Activated CD4-positive, alpha-beta T cell treated with anti-CD3 and anti-CD28 coated beads, Interleukin-2, amount 50 U/mL, for 1 hour (primary cell): ENCODE measurements around the gene FAM107B.
"Not testable (repeated sequence)": the region's sequence is repeated elsewhere in the genome, so short reads cannot be mapped to it uniquely, and the experiment has no call there.

Experiments
- DNase-seq: peaks from one replicate; pipeline ENCODE4 v3.0.0-alpha.2; 2020

FAM107B gene

DNA sequence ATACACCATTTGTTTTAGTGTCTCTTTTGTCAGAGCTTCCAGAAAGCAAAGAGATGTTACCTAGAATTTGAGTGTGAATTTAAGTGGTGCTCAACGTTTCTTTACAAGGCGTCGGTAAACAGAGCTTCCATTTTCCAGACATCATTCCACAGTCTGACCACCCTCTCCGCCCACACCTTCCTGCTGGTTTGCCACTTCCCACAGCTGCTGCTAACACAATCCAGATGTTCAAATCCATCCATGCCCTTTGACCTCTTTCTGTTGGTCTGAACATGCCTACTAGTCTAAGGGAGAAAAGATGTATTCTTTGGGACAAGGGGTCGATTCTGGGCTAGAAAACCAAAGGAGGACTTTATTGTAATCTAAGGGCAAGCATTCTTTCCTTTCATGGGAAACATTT, 86.1 kb downstream of the FAM107B start:
- no peak for DNase-seq

DNA sequence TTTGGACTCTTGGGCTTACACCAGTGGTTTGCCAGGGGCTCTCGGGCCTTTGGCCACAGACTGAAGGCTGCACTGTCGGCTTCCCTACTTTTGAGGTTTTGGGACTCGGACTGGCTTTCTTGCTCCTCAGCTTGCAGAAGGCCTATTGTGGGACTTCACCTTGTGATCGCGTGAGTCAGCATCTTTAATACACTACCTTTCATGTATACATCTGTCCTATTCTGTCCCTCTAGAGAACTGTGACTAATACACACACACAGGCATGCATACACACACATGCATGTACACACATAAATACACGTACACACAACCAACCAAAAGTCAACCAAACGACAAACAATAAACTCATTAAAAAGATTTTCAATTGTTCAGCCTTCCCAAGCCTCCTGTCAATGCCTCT, 86.5 kb downstream of the FAM107B start:
- not testable (repeated sequence) for DNase-seq

DNA sequence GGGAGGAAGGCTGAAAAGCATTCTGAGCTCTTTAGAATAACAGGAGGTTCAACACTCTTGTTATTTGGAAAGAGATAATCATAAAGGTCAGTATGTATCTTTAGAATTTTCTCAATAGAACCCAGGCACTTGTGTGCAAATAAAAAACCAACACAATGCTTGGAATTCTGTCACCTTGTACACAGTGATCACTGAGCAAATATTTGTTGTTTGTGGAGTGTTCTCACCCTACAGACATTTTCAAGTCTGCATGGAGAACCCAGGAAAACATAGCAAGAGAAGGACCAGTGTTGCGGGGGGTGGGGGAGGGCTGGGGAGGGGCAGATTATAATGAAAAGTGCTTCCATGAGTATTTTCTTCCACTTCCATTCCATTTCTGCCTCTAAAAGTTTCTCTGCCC, 87.4 kb downstream of the FAM107B start:
- no peak for DNase-seq

DNA sequence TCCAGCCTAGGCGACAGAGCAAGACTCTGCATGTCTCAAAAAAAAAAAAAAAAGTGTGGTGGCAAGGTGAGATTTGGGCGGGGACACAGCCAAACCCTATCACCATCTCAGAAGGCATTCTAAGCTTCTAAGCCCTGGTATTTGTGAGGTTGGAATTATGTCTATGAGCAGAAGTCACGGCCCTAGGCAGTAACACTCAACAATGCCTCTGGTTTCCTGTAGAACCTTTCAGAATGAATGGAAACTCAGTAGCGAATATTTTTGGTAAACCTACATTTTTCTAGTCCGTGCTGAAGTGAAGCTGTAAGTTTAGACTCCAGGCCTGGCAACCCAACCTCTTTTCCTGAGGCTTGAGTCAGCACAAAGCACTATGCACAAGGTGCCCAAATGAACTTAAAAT, 88.3 kb downstream of the FAM107B start:
- DNase-seq, result no peak

DNA sequence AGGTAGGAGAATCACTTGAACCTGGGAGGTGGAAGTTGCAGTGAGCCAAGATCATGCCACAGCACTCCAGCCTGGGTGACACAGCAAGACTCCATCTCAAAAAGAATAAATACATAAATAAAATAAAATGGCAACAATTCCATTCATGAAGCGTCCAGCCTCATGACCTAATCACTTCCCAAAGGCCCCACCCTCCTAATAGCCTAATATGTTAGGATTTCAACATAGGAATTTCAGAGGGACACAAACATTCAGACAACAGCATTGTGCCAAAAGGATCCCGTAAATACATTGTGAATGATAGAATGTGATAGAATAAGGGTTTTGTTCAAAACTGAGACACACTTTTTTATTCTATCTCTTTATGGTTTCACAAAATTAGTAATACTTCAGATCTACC, 90.3 kb downstream of the FAM107B start:
- no peak for DNase-seq

DNA sequence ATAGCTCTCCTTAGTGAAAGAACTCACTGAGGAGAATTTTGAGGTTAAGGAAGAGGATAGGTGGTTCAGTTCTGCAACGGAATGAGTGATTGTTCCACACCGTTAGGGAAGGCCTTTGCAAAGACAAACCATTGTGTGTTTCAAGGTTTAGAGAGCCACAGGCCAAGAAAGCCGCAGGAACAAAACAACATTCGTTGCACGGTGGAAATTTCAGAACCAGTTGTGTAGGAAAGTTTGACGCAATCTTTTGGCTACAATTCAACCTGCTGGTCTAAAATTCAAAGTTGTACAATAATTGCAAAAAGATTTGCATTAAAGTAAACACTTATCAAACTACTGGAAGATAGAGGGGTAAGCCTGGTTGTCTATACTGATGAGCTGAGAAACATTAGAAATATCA, 91.4 kb downstream of the FAM107B start:
- no peak for DNase-seq

DNA sequence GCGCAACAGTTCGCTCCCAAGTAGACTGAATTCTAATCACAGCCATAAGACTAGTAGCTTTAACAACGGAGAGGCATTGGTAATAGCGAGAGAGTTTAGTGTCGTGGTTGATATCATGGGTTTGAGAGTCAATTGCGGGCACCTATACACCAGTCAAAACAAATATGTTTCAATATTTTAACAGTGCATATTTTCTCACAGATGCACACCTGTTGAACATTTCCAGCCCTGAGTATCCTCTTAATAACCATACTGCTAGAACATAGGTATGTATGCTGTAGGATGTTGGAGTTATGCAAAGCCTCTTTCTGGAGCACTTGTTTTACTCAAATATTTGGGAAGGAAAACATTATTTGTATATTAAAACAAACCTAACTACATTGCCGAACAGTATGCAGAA, 92.9 kb downstream of the FAM107B start:
- no peak for DNase-seq

DNA sequence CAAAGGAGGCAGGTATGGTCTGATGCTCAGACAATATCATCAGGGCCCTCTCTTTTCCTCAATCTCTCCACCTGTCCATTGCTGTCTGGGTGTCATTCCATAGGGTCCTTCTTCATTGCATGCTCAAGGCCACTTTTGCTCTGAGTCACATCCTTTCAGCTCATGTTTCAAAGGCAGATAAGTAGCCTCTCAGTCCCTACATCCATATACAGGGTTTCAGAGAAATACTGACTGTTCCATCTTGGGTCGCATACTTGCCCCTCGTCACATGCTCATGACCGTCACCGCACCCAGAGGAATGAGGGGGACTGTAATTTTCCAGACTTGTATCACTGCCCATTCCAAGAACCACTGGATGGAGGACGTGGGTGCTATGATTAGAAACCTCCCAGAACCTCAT, 93.4 kb downstream of the FAM107B start:
- DNase-seq, result no peak

DNA sequence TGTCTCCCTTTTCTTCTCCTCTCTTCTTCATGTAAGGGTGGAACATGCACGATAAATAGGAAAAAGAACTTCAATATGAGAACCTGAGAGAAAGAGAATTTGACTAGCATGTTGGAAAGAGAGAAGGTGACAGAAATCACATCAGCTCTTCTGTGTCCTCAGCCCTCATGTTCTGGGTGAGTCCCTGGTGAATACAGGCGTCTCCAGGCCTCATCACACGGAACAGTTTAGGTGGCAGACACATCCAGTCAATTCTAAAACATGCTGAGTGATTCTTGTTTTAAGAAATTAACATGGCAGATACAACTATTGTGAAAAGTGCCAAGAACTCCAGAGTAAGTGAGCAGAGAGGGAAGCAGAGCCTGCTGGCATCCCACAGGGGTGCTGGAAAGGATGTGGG, 96.1 kb downstream of the FAM107B start:
- DNase-seq, result no peak

DNA sequence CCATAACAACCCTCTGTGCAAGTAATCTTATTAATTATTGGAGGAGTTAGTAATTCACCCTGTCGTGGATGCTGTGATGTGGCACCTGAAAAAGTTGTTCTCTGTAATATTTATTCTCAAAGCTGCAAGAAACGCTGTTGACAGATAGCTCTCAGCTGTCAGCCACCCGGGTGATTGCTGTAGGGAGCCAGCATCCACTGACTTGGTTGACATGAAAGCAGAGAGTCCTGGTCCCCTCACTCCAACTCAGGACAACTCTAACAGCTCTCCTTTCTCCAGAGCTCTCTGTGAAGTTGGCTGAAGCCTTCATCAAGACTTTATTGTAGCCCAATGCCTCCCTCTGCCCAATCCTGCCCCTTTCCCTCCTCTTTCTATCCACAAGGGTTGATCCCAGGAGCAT, 98.0 kb downstream of the FAM107B start:
- no peak for DNase-seq

DNA sequence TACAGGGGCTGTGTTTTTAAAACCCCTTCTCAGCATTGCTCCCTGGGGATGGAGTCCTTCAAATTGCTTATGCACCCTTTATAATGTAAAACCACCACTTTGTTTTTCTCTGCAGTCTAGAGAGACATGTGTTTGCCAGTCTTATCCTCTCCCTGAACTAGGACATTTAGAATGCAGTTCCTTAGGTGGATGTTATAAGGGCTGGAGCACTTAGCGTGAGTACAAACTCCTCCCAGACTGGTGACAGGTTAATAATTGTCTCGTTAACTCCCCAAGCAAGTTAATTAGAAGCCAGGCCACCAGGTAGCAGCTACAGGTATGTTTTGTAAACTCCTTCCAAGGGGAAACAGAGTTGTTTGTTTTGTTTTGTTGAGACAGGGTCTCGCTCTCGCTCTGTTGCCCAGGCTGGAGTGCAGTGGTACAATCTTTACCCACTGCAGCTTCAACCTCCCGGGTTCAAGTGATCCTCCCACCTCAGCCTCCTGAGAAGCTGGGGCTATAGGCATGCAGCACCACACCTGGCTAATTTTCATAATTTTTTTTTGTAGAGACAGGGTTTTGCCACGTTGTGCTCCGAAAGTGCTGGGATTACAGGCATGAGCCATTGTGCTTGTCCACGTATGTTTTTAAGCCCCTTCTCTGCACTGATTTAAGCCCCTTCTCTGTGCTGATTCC, 100.2 kb downstream of the FAM107B start:
- DNase-seq, result no peak

DNA sequence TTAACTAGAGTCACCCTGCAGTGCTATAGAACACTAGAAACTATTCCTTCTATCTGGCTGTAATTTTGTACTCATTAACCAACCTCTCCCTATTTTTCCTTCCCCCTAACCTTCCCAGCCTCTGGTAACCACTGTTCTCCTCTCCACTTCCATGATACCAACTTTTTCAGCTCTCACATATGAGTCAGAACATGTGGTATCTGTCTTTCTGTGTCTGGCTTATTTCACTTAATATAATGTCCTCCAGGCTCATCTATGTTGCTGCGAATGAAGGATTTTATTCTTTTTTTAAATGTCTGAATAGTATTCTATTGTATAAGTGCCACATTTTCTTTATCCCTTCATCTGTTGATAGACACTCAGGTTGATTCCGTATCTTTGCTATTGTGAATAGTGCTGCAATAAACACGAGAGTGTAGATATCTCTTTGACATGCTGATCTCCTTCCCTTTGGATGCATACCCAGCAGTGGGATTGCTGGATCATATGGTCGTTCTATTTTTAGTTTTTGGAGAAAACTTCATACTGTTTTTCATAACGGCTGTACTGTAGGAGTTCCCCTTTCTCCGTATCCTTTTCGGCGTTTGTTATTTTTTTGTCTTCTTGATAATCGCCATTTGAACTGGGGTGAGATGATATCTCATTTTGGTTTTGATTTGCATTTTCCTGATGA, 101.4 kb downstream of the FAM107B start:
- DNase-seq, result no peak

DNA sequence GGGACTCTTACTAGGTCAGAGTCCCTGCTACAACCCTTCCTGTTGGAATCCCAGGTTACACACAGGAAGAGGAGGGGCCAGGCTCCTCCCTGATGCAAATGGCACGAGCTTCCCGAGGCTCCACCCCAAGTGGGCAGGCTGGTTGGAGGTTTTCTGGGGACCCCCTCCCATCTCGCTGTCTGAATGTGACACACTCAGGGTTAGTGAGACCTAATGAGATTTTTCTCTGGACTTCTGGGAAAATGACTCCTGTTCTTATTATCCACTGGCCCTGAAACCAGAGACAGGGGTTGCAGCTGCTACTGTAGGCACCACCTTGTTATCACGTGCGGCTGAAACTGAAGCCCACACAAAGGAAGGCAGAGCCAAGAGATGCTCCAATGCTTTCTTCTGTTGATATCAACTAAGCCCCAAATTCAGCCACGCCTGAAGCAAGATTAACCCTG, 103.3 kb downstream of the FAM107B start:
- DNase-seq, result no peak

DNA sequence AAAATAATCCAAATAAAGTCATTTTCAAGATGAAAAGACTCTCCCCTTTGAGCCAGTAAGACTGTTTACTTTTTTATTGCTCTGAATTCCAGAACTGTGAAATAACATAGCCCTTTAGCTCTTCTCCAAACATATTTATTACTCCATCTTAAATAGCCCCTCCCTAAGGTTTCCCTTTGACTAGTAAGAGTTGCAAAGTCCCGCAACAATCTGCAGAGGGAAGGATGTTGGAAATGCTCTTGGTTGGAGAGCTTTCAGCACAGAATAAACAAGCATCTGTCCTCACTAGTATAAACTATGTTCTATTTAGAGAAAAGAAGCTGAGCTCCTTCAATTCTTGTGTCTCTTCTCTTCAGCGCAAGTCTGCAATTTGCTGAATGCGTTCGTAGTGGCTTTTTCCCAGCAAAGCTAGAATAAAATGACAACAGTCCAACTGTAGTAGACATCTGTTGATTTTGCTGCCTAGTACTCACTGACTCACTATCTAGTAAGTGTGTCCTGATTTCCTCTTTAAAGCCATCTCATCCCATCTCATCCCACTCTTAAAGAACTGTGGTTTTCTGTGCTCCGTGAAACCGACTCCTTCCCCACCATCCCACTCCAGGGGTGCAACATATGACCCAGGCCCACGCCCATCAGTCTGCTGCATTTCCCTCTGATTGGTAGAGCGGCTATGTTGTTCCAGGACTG, 104.0 kb downstream of the FAM107B start:
- no peak for DNase-seq

DNA sequence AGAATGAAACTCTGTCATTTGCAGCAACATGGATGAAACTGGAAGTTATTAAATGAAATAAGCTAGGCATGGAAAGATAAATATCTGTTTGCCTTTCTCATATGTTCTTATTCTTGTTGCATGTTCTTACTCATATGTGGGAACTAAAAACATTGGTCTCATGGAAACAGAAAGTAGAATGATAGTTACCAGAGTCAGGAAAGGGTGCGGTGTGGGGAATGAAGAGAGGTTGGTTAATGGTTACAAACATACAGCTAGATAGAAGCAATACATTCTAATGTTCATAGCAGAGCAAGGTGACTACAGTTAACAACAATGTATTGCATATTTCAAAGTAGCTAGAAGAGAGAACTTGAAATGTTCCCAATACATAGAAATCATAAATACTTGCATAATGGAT, 105.1 kb downstream of the FAM107B start:
- no peak for DNase-seq

DNA sequence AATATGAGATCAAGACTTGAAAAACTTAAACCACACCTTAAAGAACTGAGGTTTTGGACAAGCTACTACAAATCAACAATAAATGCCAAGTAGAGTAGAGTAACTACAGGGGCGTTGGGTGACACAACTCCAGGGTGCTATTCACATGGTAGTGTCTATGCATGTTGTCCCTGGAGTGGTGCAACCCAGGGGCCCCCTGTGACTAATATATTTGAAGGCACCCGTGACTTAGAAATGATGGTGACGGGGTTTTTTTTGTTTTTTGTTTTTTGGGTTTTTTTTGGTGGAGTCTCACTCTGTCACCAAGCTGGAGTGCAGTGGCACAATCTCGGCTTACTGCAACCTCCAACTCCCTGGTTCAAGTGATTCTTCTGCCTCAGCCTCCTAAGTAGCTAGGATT, 106.9 kb downstream of the FAM107B start:
- DNase-seq, result no peak

DNA sequence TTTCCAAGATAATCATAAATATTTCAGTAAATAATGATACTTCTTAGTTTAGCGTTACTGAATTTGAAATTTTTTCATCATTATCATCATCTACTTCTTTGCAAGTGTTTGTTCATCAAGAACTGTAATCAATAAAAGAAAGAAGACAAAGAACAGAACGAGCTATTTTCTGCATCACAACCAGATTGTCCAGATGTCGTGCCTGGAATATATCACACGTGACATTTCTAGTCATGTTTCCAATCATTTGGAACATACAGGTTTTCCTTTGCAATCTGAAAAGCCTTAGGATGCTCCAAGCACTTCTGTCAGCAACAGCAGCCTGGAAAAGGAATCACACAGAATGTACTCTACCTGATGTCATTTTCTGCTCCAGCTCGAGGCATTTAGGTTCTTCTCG, 107.4 kb downstream of the FAM107B start:
- no peak for DNase-seq

DNA sequence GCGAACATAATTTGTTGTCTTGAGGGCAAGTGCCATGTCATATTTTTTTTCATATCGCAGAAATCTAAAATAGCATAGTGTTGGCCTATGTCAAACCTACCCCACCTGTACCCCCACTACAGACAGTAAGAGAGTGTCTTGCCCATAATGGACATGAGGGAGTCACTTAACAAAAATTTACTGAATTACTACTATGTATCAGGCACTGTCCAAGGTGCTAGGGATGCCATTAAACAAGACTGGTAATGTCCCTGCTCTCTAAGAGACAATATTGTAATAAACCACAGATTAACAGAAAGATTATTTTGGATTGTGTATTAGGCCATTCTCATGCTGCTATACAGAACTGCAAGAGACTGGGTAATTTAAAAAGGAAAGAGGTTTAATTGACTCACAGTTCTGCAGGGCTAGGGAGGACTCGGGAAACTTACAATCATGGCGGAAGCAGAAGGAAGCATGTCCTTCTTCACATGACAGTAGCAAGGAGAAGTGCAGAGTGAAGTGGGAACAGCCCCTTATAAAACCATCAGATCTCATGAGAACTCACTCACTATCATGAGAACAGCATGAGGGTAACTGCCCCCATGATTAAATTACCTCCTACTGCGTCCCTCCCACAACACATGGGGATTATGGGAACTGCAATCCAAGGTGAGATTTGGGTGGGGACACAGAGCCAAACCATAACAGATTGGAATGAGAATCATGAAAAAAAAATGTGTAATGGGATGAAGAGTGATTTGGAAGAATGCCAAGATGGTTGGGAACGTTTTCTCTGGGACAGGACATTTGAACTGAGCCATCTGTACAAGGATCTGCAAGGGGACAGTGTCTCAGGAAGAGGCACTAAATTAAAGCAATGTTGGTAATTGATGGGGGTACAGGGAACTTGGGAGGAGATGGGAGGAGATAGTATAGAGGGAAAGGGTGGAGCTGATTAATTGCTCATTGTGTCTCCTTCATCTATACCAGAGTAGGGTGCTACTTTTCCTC, 108.5 kb downstream of the FAM107B start:
- DNase-seq, result no peak

DNA sequence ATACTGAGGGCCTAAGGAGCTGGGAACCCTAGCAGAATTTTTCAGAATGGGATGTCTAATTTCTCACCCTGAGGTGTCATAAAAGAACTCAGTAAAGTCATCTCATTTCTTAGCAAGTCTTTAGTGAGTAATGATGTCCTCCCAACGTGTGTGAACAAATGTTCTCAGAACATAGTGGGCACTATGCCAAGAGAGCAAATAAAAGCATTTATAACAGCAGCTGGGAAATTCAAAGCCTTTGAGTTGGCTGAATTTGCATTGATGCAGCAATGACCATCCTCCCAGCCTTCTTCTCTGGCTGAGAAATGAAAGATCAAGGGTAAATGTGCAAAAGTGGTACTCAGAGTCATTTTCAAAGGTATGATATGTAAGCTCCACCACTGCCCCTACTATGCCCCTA, 109.4 kb downstream of the FAM107B start:
- DNase-seq, result no peak

DNA sequence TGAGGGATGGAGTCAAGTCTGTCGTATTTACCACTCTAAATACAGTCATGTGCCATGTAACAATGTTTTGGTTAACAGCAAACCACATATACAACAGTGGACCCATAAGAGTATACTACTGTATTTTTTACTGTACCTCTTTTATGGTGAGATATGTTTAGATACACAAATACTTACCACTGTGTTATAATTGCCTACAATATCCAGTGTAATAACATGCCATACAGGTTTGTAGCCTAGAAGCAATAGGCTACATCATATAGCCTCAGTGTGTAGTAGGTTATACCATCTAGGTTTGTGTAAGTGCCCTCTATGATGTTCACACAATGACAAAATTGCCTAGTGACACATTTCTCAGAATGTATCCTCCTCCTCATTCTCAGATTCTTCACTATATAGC, 110.4 kb downstream of the FAM107B start:
- DNase-seq, result no peak

DNA sequence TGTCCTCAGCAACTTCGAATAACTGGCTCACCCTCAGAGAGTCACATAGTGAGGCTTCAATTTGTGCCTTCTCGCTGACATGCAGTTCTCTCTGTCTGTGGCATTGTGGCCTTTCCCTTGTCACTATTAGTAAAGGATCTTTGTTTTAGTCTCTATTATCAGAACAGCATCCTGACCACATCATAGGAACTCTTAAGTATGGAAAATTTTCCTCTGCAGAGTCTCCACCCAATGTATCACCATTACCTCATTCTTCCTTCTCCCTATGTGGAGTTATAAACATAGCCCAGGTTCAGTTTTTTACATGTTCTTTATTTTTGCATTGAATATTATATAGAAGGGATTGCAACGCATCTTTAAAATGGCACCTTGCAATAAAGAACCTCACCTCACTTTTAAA, 112.9 kb downstream of the FAM107B start:
- no peak for DNase-seq

DNA sequence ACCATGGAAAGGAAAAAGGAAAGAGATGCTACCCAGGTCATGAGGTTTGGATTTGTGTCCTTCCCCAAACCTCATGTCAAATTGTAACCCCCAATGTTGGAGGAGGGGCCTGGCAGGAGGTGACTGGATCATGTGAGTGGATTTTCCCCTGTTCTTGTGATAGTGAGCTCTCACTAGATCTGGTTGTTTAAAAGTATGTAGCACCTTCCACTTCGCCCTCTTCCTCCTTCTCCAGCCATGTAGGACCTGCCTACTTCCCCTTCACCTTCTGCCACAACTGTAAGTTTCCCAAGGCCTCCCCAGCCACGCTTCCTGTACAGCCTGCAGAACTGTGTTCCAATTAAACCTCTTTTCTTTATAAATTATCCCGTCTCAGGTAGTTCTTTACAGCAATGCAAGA, 113.9 kb downstream of the FAM107B start:
- DNase-seq, result no peak

DNA sequence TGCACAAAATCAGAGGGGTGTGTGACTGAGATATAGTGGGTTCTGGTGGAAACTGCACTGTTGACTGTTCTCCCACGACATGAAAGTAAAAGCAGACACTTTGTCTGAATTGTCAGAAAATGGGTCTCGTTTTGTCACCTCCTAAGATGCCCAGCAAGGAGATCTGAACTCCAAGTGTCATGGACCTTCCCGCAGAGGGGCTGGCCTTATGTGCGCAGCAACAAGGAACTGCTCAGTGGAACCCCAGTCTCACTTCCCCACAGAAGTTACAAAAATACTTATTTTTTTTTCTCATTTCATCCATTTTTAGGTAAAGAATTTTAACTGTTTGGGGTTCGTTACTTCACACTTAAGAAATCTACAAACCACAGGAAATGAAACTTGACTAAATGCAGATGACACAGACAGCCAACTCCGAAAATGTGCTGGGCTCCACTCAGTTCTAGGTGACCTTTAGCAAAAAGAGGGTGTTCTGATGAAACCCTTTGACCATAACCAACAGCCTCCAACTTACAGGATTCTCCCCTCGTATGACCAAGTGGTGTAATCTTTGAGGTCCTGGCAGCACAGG, 115.0 kb downstream of the FAM107B start:
- peak; percentile 47 for DNase-seq
